ENCODE data around the gene AHCTF1.

DNA sequence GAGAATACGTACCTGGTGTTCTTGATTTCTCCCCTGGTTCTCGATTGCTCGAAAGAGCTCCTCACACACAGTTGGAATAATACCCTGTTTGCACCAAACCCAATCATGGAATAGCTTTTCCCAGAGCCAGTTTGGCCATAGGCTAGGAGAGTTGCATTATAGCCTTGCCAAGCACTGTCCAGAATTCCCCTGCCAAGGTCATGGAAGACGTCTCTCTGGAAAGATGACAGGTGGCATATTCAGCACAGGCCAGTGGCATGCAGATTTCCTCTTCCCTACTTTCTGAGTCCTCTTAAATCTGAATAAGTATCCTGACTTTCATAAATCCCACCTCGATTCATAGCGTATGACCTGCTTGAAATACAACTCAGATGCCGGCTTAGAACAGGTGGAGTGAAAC, 111.1 kb downstream of the AHCTF1 start:
- TF ChIP-seq HNF4A (conservative IDR thresholded peaks at IDR 0.05) (no peak), CTCF (IDR thresholded peaks at IDR 0.05; ENCODE audit: low read depth, low read length, missing input control) (no peak), ATF3 (IDR thresholded peaks at IDR 0.05) (no peak), JUND (IDR thresholded peaks at IDR 0.05) (no peak), RAD21 (IDR thresholded peaks at IDR 0.05) (no peak), YY1 (IDR thresholded peaks at IDR 0.05) (no peak), TAF1 (conservative IDR thresholded peaks at IDR 0.05) (no peak), RXRA (IDR thresholded peaks at IDR 0.05) (no peak), EGR1 (IDR thresholded peaks at IDR 0.05; ENCODE audit: low read depth in 2 of 2) (no peak), FOXA1 (IDR thresholded peaks at IDR 0.05) (no peak), NR2F2 (IDR thresholded peaks at IDR 0.05) (no peak)
- TF ChIP-seq, protein P1, sequence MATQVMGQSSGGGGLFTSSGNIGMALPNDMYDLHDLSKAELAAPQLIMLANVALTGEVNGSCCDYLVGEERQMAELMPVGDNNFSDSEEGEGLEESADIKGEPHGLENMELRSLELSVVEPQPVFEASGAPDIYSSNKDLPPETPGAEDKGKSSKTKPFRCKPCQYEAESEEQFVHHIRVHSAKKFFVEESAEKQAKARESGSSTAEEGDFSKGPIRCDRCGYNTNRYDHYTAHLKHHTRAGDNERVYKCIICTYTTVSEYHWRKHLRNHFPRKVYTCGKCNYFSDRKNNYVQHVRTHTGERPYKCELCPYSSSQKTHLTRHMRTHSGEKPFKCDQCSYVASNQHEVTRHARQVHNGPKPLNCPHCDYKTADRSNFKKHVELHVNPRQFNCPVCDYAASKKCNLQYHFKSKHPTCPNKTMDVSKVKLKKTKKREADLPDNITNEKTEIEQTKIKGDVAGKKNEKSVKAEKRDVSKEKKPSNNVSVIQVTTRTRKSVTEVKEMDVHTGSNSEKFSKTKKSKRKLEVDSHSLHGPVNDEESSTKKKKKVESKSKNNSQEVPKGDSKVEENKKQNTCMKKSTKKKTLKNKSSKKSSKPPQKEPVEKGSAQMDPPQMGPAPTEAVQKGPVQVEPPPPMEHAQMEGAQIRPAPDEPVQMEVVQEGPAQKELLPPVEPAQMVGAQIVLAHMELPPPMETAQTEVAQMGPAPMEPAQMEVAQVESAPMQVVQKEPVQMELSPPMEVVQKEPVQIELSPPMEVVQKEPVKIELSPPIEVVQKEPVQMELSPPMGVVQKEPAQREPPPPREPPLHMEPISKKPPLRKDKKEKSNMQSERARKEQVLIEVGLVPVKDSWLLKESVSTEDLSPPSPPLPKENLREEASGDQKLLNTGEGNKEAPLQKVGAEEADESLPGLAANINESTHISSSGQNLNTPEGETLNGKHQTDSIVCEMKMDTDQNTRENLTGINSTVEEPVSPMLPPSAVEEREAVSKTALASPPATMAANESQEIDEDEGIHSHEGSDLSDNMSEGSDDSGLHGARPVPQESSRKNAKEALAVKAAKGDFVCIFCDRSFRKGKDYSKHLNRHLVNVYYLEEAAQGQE (IDR thresholded peaks at IDR 0.05) = no peak
- TF ChIP-seq, protein P2, sequence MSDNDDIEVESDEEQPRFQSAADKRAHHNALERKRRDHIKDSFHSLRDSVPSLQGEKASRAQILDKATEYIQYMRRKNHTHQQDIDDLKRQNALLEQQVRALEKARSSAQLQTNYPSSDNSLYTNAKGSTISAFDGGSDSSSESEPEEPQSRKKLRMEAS (IDR thresholded peaks at IDR 0.05) = no peak
- TF ChIP-seq, protein P3, sequence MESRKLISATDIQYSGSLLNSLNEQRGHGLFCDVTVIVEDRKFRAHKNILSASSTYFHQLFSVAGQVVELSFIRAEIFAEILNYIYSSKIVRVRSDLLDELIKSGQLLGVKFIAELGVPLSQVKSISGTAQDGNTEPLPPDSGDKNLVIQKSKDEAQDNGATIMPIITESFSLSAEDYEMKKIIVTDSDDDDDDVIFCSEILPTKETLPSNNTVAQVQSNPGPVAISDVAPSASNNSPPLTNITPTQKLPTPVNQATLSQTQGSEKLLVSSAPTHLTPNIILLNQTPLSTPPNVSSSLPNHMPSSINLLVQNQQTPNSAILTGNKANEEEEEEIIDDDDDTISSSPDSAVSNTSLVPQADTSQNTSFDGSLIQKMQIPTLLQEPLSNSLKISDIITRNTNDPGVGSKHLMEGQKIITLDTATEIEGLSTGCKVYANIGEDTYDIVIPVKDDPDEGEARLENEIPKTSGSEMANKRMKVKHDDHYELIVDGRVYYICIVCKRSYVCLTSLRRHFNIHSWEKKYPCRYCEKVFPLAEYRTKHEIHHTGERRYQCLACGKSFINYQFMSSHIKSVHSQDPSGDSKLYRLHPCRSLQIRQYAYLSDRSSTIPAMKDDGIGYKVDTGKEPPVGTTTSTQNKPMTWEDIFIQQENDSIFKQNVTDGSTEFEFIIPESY (IDR thresholded peaks at IDR 0.05) = no peak
